GM12878 (cell line): ENCODE measurements around the gene FALEC. TPM values are rescaled to one million over a fixed set of nuclear protein-coding genes. Genes with fewer than 3 reads are reported as not detected.

Source experiments
- ATAC-seq: fragments of 200-7000 bp; cut with Tn5 transposase; 3 replicates; pipeline ENCODE4 v1.9.1; 2020; ENCODE audit warnings: mild to moderate bottlenecking, moderate library complexity
- BruUV-seq: library from RNA; stranded (reverse); fragments of 400-500 nt; replicated peaks from 2 replicates; lab custom pipeline; 2021; lab: Mats Ljungman, UMichigan
- CTCF ChIA-PET: fragments of 300-600 bp; sonication (Branson Sonifier 250); formaldehyde crosslinking; extraction: SDS; loops from one replicate; lab custom pipeline; 2021; ENCODE audit warnings: inconsistent platforms; lab: Yijun Ruan, JAX
- POLR2A ChIA-PET: fragments of 350-600 bp; formaldehyde crosslinking; extraction: SDS; loops from one replicate; lab custom pipeline; 2021; ENCODE audit warnings: inconsistent platforms; lab: Charles Lee
- RAD21 ChIA-PET: fragments of 300-600 bp; sonication (Branson Sonifier 250); formaldehyde crosslinking; loops from one replicate; lab custom pipeline; 2023; ENCODE audit warnings: antibody characterized with exemption; ENCODE audit not compliant: unreplicated experiment; lab: Charles Lee
- SMC1A ChIA-PET: fragments of 300-600 bp; sonication (Branson Sonifier 250); formaldehyde crosslinking; loops from one replicate; lab custom pipeline; 2023; ENCODE audit not compliant: unreplicated experiment, uncharacterized antibody; lab: Charles Lee
- DNase-seq: peaks from one replicate; pipeline ENCODE4 v3.0.0-alpha.2; 2011; ENCODE audit warnings: low read depth, low spot score
- FAIRE-seq: peaks from 3 replicates; lab custom pipeline; 2011; peaks lifted over from hg19 to GRCh38; lab: Jason Lieb, UNC
- H2AFZ ChIP-seq: 2 replicates; pipeline ENCODE4 v1.6.0; 2011; ENCODE audit warnings: low read depth, low read length, control low read depth; ENCODE audit not compliant: control insufficient read depth
- H3K27ac ChIP-seq: 2 replicates; pipeline ENCODE4 v1.5.1; 2011; ENCODE audit warnings: control low read depth; ENCODE audit not compliant: control insufficient read depth, insufficient read depth
- H3K27me3 ChIP-seq, 2 experiments: replicated peaks in 1 of 2; 2 replicates each; pipeline versions ENCODE4 v1.6.0 to v1.6.1; 2011; ENCODE audit warnings: low read length in 1 of 2; ENCODE audit not compliant: control insufficient read depth in 2 of 2, insufficient read depth in 2 of 2
- H3K36me3 ChIP-seq, 2 experiments: 2 replicates each; pipeline ENCODE4 v1.5.1; 2011; ENCODE audit warnings: low read length in 1 of 2; ENCODE audit not compliant: control insufficient read depth in 2 of 2, insufficient read depth in 2 of 2
- H3K4me1 ChIP-seq: 2 replicates; pipeline ENCODE4 v1.6.1; 2011; ENCODE audit warnings: mild to moderate bottlenecking, low read length, moderate library complexity, mixed read lengths; ENCODE audit not compliant: control insufficient read depth, insufficient read depth
- H3K4me2 ChIP-seq: 2 replicates; pipeline ENCODE4 v1.6.0; 2011; ENCODE audit warnings: control low read depth; ENCODE audit not compliant: control insufficient read depth, insufficient read depth
- H3K4me3 ChIP-seq: fragments of 200-600 bp; sonication (generic); 2 replicates; pipeline ENCODE4 v1.5.1; 2016
- H3K79me2 ChIP-seq: 2 replicates; pipeline ENCODE4 v1.6.0; 2011; ENCODE audit warnings: low read length; ENCODE audit not compliant: control insufficient read depth, insufficient read depth
- H3K9ac ChIP-seq: 2 replicates; pipeline ENCODE4 v1.8.0; 2011; ENCODE audit warnings: low read length, control low read depth, mixed read lengths; ENCODE audit not compliant: control insufficient read depth, insufficient read depth
- H3K9me3 ChIP-seq: replicated peaks from 3 replicates; pipeline ENCODE4 v1.5.1; 2011; ENCODE audit warnings: mild to moderate bottlenecking, low read length; ENCODE audit not compliant: control insufficient read depth, insufficient read depth
- H4K20me1 ChIP-seq: 2 replicates; pipeline ENCODE4 v1.6.0; 2011; ENCODE audit not compliant: control insufficient read depth, insufficient read depth
- BCLAF1 ChIP-seq: fragments of 450-650 bp; IDR thresholded peaks from 2 replicates; pipeline ENCODE4 v1.6.1; 2017; ENCODE audit warnings: antibody characterized with exemption, mild to moderate bottlenecking, moderate library complexity
- BMI1 ChIP-seq: fragments of 450-650 bp; IDR thresholded peaks from 2 replicates; pipeline ENCODE4 v1.6.1; 2016; ENCODE audit warnings: mild to moderate bottlenecking, moderate library complexity, borderline replicate concordance
- CBFB ChIP-seq: IDR thresholded peaks from 2 replicates; pipeline ENCODE4 v1.6.1; 2016; ENCODE audit warnings: antibody characterized with exemption, low read depth
- MTA2 ChIP-seq: fragments of 450-650 bp; IDR thresholded peaks from 2 replicates; pipeline ENCODE4 v1.6.1; 2016; ENCODE audit warnings: low read depth, mild to moderate bottlenecking, moderate library complexity
- MXI1 ChIP-seq: fragments of 150-350 bp; IDR thresholded peaks from 2 replicates; pipeline ENCODE4 v1.6.1; 2011; ENCODE audit warnings: low read depth, mild to moderate bottlenecking, inconsistent platforms, low read length, improper control_type of control experiment
- NRF1 ChIP-seq: conservative IDR thresholded peaks from 2 replicates; pipeline ENCODE4 v1.6.1; 2011; ENCODE audit warnings: mild to moderate bottlenecking, low read depth, low read length, improper control_type of control experiment
- PAX8 ChIP-seq: fragments of 450-650 bp; IDR thresholded peaks from 2 replicates; pipeline ENCODE4 v1.6.1; 2017; ENCODE audit warnings: mild to moderate bottlenecking, moderate library complexity
- RFX5 ChIP-seq: IDR thresholded peaks from 2 replicates; pipeline ENCODE4 v1.6.1; 2011; ENCODE audit warnings: low read depth, low read length, improper control_type of control experiment
- SIX5 ChIP-seq: IDR thresholded peaks from 2 replicates; pipeline ENCODE4 v1.6.1; 2011; ENCODE audit warnings: mild to moderate bottlenecking, low read depth, low read length, moderate library complexity; ENCODE audit not compliant: severe bottlenecking
- STAT3 ChIP-seq: IDR thresholded peaks from 2 replicates; pipeline ENCODE4 v1.6.1; 2011; ENCODE audit warnings: low read depth, low read length, improper control_type of control experiment
- TCF3 ChIP-seq: IDR thresholded peaks from 2 replicates; pipeline ENCODE4 v1.6.1; 2012; ENCODE audit warnings: low read depth, mild to moderate bottlenecking, low read length, borderline replicate concordance; ENCODE audit not compliant: insufficient read depth
- ZNF274 ChIP-seq: IDR thresholded peaks from one replicate; pipeline ENCODE4 v1.8.0; 2011; ENCODE audit not compliant: insufficient read length, insufficient read depth
- WGBS: methylation state at CpG from one replicate; pipeline ENCODE4 v1.1.6; 2016; ENCODE audit warnings: low lambda C conversion rate; ENCODE audit not compliant: insufficient replicate concordance, insufficient coverage; ENCODE audit errors: missing lambda C conversion rate; 5-methylcytosine and 5-hydroxymethylcytosine counted together
- in situ Hi-C: fragments of 300-500 bp; cut with MboI; formaldehyde crosslinking; loops from 9 replicates; pipeline ENCODE4 v1.14.3; 2018; ENCODE audit warnings: mixed read lengths
- intact Hi-C: fragments of 100-400 bp; cut with micrococcal nuclease; formaldehyde crosslinking; loops from one replicate; pipeline ENCODE4 v1.14.2; 2022; ENCODE audit not compliant: unreplicated experiment
- polyA plus RNA-seq, 11 experiments: library from polyadenylated mRNA; depleted of rRNA in 4 of 11; unstranded in 6 of 11; stranded (reverse) in 5 of 11; fragments of >200 nt; fragmentation: Nextera tagmentation in 4 of 11; fragmentation: Illumina TruSeq in 1 of 11; extraction: Ambion mirVana in 4 of 11; extraction: Trizol in 1 of 11; gene quantifications; 1 replicate in 1 of 11; 2 replicates in 10 of 11; pipeline versions ENCODE4 v1.2.1 to v1.2.3, GENCODE V29; 2011 to 2016; ENCODE audit warnings: inconsistent platforms in 2 of 11, missing spikeins in 2 of 11, low read depth in 1 of 11
- total RNA-seq, 4 experiments: library from RNA; depleted of rRNA in 3 of 4; stranded (reverse); fragments of >200 nt in 3 of 4; fragmentation: Illumina TruSeq in 1 of 4; extraction: Trizol in 1 of 4; gene quantifications; 2 replicates each; pipeline versions ENCODE4 v1.2.1 to v1.2.3, GENCODE V29; 2013 to 2021
- TF ChIP-seq, protein P1 (sequence below): fragments of 450-650 bp; IDR thresholded peaks from 2 replicates; pipeline ENCODE4 v1.6.1; 2014; ENCODE audit warnings: mild to moderate bottlenecking

Gene FALEC
- total and polyA plus RNA-seq, 10 of the 15 experiments (the other 5 are each of a cell fraction or from before 2014, with no cell fraction given): 0.21 to 0.71 (median 0.32) TPM; not detected in 3

DNA sequence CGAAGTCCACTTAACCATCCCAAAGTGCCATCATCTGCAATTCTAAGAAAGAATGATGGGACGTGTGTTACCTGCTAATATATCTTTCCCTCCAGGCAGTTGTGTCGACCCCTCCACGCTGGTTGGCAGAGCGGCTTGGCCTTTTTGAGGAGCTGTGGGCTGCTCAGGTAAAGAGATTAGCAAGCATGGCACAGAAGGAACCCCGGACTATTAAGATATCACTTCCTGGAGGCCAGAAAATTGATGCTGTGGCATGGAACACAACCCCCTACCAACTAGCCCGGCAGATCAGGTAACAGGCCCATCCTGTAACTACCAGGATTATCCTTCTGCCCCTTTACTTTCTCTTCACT is 27.8 kb upstream of the FALEC start:
- Histone ChIP-seq H3K4me3 (peak overlapping the region; percentile 95), H3K36me3 (peaks cover 3 to 23% of the 10 kb centered on the region in 2 experiments), H3K9me3 (no peaks in the 10 kb centered on the region), H3K4me1 (no peaks in the 10 kb centered on the region), H3K9ac (peak overlapping the region; percentile 98), H2AFZ (peak overlapping the region; percentile 62), H4K20me1 (no peaks in the 10 kb centered on the region)
- BruUV-seq: TSS peak; percentile 83
- SMC1A ChIA-PET: interaction anchor here (2.1 kb wide), 1 partner anchor 28 kb away, joined by 11 read pairs; the partner anchor contains the start of gene FALEC
- TF ChIP-seq SIX5 (no peak), ZNF274 (no peak), STAT3 (no peak), MXI1 (0 out of 2 replicates have a peak, but pooled peaks have one; percentile 12)
- TF ChIP-seq, all 136 proteins: peak for 1
- H3K27me3 ChIP-seq: no peaks in the 10 kb centered on the region
- H3K79me2 ChIP-seq: peaks cover 14% of the 10 kb centered on the region
- CTCF ChIA-PET: interaction anchor here (1.0 kb wide), 1 partner anchor 123 kb away, joined by 3 read pairs; no protein-coding TSS in a partner anchor
- RAD21 ChIA-PET: interaction anchor here (1.6 kb wide), 1 partner anchor 28 kb away, joined by 6 read pairs; the partner anchor contains the start of gene FALEC
- FAIRE-seq (no peak), ATAC-seq (peak; percentile 11), DNase-seq (no peak)
- WGBS: under 1% methylated on average over 7 of the region's 7 CpGs
- POLR2A ChIA-PET: interaction anchor here (1.3 kb wide), 1 partner anchor 124 kb away, joined by 5 read pairs; the partner anchor contains the start of gene RPRD2
- H3K4me2 ChIP-seq: peak overlapping the region; percentile 92
- H3K27ac ChIP-seq: peak overlapping the region; percentile 86
- in situ Hi-C loops: no loop called here
- intact Hi-C loops: loop anchor here (10.0 kb wide), 1 partner anchor 137 kb away; the partner anchor contains the start of gene ENSA

- no peak overlapping the region for H3K27ac ChIP-seq
- H3K79me2 ChIP-seq: peaks cover 5% of the 10 kb centered on the region
- no peaks in the 10 kb centered on the region for H3K9me3 ChIP-seq
- ATAC-seq: no peak
- no peak overlapping the region for H3K9ac ChIP-seq
- ChIA-PET POLR2A (no interaction called here), CTCF (no interaction called here), RAD21 (no interaction called here), SMC1A (no interaction called here)
- H2AFZ ChIP-seq: no peak overlapping the region
- BruUV-seq: no TSS peak
- no peak overlapping the region for H3K4me3 ChIP-seq
- peaks cover 7 to 38% of the 10 kb centered on the region in 2 experiments for H3K36me3 ChIP-seq
- 100% methylated on average over 8 of the region's 8 CpGs for WGBS
- intact Hi-C loops: no loop called here
- H4K20me1 ChIP-seq: no peaks in the 10 kb centered on the region
- no peak overlapping the region for H3K4me2 ChIP-seq
- FAIRE-seq: no peak
- DNase-seq: no peak
- in situ Hi-C loops: no loop called here
- H3K4me1 ChIP-seq: no peaks in the 10 kb centered on the region
- no peaks in the 10 kb centered on the region for H3K27me3 ChIP-seq
- TF ChIP-seq TCF3 (no peak), RFX5 (no peak), MTA2 (no peak), BMI1 (no peak), BCLAF1 (no peak), PAX8 (no peak), NRF1 (no peak), CBFB (no peak)
- TF ChIP-seq, protein P1, sequence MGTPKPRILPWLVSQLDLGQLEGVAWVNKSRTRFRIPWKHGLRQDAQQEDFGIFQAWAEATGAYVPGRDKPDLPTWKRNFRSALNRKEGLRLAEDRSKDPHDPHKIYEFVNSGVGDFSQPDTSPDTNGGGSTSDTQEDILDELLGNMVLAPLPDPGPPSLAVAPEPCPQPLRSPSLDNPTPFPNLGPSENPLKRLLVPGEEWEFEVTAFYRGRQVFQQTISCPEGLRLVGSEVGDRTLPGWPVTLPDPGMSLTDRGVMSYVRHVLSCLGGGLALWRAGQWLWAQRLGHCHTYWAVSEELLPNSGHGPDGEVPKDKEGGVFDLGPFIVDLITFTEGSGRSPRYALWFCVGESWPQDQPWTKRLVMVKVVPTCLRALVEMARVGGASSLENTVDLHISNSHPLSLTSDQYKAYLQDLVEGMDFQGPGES: no peak
These were observed 22.4 kb upstream of the FALEC start for GRCh38 chr1:150493175-150493574.
